ENCODE data around the gene TMEM179.

The TMEM179 gene

DNA sequence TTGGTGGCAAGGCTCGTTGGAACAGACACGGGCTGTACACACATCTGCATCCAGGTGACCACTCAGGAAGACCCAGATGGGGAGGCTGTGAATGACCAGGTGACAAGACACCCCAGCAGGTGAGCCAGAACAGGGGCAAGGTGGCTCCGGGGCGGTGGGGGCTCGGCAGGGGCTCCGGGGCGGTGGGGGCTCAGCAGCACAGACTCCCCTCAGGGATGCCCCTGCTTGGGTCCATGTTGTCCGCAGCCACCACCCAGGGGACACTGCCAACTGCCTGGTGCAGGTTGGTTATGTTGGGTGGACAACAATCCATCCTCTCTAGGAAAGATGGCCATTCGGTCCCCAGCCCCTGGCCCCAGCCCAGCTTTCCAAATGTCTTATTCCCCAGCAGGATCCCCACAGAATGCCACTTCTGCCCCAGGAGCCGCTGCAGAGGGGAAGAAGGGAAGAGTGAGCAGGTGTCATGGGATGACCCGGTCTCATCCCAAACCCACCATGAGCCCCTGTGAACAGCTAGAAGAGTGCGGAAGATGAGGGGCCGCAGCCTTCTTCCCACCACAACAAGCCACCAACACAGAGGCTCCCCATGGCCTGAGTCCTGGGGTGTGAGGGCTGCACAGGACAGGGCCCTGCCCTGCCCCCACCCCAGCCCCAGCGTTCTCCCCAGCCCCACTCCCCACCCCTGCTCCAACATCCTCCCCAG lies 56.4 kb downstream of the TMEM179 start:
- H3K36me3 ChIP-seq (ENCODE audit: insufficient read depth, low read depth, low read length), result no peaks in the 10 kb centered on the region
- H3K27me3 ChIP-seq (ENCODE audit: insufficient read depth, low read length), result no peaks in the 10 kb centered on the region; the same call in 1 of the 2 replicates
- no peak overlapping the region for H3K4me3 ChIP-seq (ENCODE audit: low read length)
- peaks cover 3% of the 10 kb centered on the region; the same call in 1 of the 2 replicates for H3K4me1 ChIP-seq (ENCODE audit: insufficient read depth, low read length)
- H3K27ac ChIP-seq (ENCODE audit: low read length), result no peak overlapping the region
- H3K9me3 ChIP-seq (ENCODE audit: insufficient read depth, low read depth, low read length), result no peaks in the 10 kb centered on the region
- no peak overlapping the region for H3K9ac ChIP-seq (ENCODE audit: low read depth, low read length)

GRCh38 chr14:104547310-104547997 lies 57.1 kb downstream of the TMEM179 start:
- no peak overlapping the region for H3K9ac ChIP-seq (ENCODE audit: low read depth, low read length)
- H3K4me1 ChIP-seq (ENCODE audit: insufficient read depth, low read length), result peaks cover 3% of the 10 kb centered on the region; the same call in 1 of the 2 replicates
- no peak overlapping the region for H3K4me3 ChIP-seq (ENCODE audit: low read length)
- H3K9me3 ChIP-seq (ENCODE audit: insufficient read depth, low read depth, low read length), result no peaks in the 10 kb centered on the region
- no peak overlapping the region for H3K27ac ChIP-seq (ENCODE audit: low read length)
- no peaks in the 10 kb centered on the region for H3K36me3 ChIP-seq (ENCODE audit: insufficient read depth, low read depth, low read length)
- no peaks in the 10 kb centered on the region; the same call in 1 of the 2 replicates for H3K27me3 ChIP-seq (ENCODE audit: insufficient read depth, low read length)

DNA sequence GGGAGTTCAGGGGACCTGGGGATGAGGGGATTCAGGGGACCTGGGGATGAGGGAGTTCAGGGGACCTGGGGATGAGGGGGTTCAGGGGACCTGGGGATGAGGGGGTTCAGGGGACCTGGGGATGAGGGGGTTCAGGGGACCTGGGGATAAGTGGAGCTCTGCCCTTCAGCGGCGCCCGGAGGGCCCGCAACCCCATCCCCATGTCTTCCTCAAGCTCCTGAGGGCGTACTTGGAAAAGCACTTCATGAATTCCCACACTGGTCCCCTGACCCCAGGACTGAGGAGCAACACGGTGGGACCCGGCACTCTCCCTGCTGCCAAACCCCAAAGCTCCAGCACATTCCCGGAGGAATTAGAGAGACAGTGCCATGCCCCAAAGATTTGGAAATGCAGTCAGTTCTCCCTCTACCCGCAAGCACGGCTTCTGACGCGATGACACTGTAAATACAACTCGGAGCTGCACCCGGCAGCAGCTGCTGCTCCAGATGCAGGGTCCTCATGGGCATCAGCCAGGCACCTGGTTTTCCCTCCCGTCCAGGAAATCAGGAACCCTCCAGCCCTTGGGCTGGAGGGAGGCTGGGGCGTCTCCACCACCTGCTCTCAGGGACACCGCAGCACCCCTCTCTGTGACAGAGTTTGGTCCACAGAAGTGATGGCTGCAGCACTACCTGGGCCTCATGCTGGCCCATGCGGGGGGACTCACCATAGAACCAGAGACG lies 57.8 kb downstream of the TMEM179 start:
- Histone ChIP-seq H3K27ac (ENCODE audit: low read length) (no peak overlapping the region), H3K9me3 (ENCODE audit: insufficient read depth, low read depth, low read length) (no peaks in the 10 kb centered on the region), H3K36me3 (ENCODE audit: insufficient read depth, low read depth, low read length) (no peaks in the 10 kb centered on the region), H3K4me1 (ENCODE audit: insufficient read depth, low read length) (peaks cover 3% of the 10 kb centered on the region; the same call in 1 of the 2 replicates), H3K27me3 (ENCODE audit: insufficient read depth, low read length) (no peaks in the 10 kb centered on the region; the same call in 1 of the 2 replicates), H3K9ac (ENCODE audit: low read depth, low read length) (no peak overlapping the region), H3K4me3 (ENCODE audit: low read length) (no peak overlapping the region)

- Histone ChIP-seq H3K4me1 (ENCODE audit: insufficient read depth, low read length) (peaks cover 3% of the 10 kb centered on the region; the same call in 1 of the 2 replicates), H3K9ac (ENCODE audit: low read depth, low read length) (no peak overlapping the region), H3K27me3 (ENCODE audit: insufficient read depth, low read length) (no peaks in the 10 kb centered on the region; the same call in 1 of the 2 replicates), H3K27ac (ENCODE audit: low read length) (no peak overlapping the region), H3K36me3 (ENCODE audit: insufficient read depth, low read depth, low read length) (no peaks in the 10 kb centered on the region), H3K9me3 (ENCODE audit: insufficient read depth, low read depth, low read length) (no peaks in the 10 kb centered on the region), H3K4me3 (ENCODE audit: low read length) (no peak overlapping the region)
Measured at GRCh38 chr14:104545942-104546501, 58.5 kb downstream of the TMEM179 start.

DNA sequence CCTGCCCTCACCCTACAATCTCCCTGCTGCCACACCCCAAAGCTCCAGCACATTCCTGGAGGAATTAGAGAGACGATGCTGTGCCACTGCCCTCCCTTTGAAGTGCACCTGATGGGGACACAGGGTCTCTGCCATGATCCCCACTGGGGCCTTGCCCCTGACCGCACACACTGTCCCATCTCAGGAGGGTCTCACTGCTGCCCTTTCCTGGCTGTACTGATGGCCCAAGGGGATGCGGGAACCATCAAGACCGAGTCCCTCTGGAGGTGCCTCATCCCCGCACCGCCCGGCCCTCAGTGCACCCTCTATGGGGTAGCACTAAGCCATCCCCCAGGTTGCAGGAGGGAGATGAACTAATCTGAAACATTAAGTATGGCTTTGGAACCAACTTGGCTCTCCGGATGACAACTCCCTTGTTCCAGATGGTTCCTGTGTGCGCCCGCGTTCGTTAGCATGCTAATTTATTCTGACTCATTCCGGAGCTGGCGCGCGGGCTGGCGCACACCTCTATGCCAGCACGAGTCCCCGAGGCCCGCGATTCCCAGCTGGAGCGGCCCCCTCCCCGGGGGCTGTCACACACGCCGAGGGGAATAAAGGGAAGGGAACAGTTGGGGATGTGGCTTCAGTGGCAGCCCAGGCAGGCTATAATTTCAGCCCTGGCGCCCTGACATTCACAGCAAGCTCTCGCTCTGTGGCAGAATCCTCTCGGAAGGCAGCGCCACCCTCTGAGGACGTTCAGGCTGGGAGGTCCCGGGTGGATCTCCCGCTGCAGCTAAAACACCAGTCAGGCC lies 59.2 kb downstream of the TMEM179 start:
- H3K9ac ChIP-seq (ENCODE audit: low read depth, low read length), result no peak overlapping the region
- no peak overlapping the region for H3K27ac ChIP-seq (ENCODE audit: low read length)
- H3K27me3 ChIP-seq (ENCODE audit: insufficient read depth, low read length), result no peaks in the 10 kb centered on the region; the same call in 1 of the 2 replicates
- no peak overlapping the region for H3K4me3 ChIP-seq (ENCODE audit: low read length)
- no peaks in the 10 kb centered on the region for H3K36me3 ChIP-seq (ENCODE audit: insufficient read depth, low read depth, low read length)
- no peaks in the 10 kb centered on the region for H3K9me3 ChIP-seq (ENCODE audit: insufficient read depth, low read depth, low read length)
- H3K4me1 ChIP-seq (ENCODE audit: insufficient read depth, low read length), result peaks cover 3% of the 10 kb centered on the region; the same call in 1 of the 2 replicates

DNA sequence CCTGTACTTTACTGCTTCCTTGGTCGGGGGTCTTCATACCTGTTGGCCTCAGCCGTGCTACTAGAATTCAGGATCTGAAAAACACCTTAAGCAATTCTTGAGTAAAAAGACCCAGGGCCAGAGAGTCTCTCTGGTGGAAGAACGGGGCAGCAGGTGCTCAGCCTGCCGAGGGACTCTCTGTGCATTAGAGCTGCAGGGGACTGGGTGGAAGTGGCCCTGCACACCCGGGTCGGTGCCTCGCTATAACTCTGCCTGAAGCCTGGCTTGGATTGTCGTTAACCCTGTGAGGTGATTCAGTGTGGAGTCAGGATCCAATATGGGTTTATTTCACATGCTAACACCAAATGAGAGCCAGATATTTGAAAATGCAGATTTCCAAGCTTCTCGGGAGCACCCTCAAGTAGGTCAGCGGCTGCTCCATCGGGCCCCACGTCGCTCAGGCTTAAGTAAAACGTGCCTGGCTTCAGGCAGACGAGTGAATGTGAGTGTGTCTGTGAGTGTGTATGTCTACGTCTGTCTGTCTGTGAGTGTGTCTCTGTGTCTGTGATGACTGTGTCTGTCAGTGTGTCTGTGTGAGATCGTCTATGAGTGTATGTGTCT lies 60.1 kb downstream of the TMEM179 start:
- Histone ChIP-seq H3K27me3 (ENCODE audit: insufficient read depth, low read length) (no peaks in the 10 kb centered on the region; the same call in 1 of the 2 replicates), H3K9ac (ENCODE audit: low read depth, low read length) (no peak overlapping the region), H3K36me3 (ENCODE audit: insufficient read depth, low read depth, low read length) (no peaks in the 10 kb centered on the region), H3K4me3 (ENCODE audit: low read length) (no peak overlapping the region), H3K9me3 (ENCODE audit: insufficient read depth, low read depth, low read length) (no peaks in the 10 kb centered on the region), H3K27ac (ENCODE audit: low read length) (no peak overlapping the region), H3K4me1 (ENCODE audit: insufficient read depth, low read length) (peaks cover 3% of the 10 kb centered on the region; the same call in 1 of the 2 replicates)

- Histone ChIP-seq H3K4me3 (ENCODE audit: low read length) (no peak overlapping the region), H3K27me3 (ENCODE audit: insufficient read depth, low read length) (no peaks in the 10 kb centered on the region; the same call in 1 of the 2 replicates), H3K4me1 (ENCODE audit: insufficient read depth, low read length) (no peaks in the 10 kb centered on the region)
Measured at GRCh38 chr14:104542871-104543830, 61.4 kb downstream of the TMEM179 start.

GRCh38 chr14:104541905-104542465 lies 62.6 kb downstream of the TMEM179 start:
- no peak overlapping the region for H3K9ac ChIP-seq (ENCODE audit: low read depth, low read length)
- no peaks in the 10 kb centered on the region for H3K4me1 ChIP-seq (ENCODE audit: insufficient read depth, low read length)
- no peaks in the 10 kb centered on the region for H3K36me3 ChIP-seq (ENCODE audit: insufficient read depth, low read depth, low read length)
- H3K27me3 ChIP-seq (ENCODE audit: insufficient read depth, low read length), result no peaks in the 10 kb centered on the region
- no peaks in the 10 kb centered on the region for H3K9me3 ChIP-seq (ENCODE audit: insufficient read depth, low read depth, low read length)
- H3K4me3 ChIP-seq (ENCODE audit: low read length), result no peak overlapping the region
- H3K27ac ChIP-seq (ENCODE audit: low read length), result no peak overlapping the region

More at GRCh38 chr14:104542871-104543830, 61.4 kb downstream of the TMEM179 start:
- H3K9me3 ChIP-seq (ENCODE audit: insufficient read depth, low read depth, low read length), result no peaks in the 10 kb centered on the region
- no peak overlapping the region for H3K27ac ChIP-seq (ENCODE audit: low read length)
- H3K36me3 ChIP-seq (ENCODE audit: insufficient read depth, low read depth, low read length), result no peaks in the 10 kb centered on the region
- H3K9ac ChIP-seq (ENCODE audit: low read depth, low read length), result no peak overlapping the region
